MCF 10A (cell line): ENCODE data around the gene DNAJC27. TPM values are rescaled to one million over a fixed set of nuclear protein-coding genes. Genes with fewer than 3 reads are reported as not detected.
A peak's percentile ranks its signal among the peaks of the same experiment; 100 is the strongest.
"Not testable (repeated sequence)": the region's sequence is repeated elsewhere in the genome, so short reads cannot be mapped to it uniquely, and the experiment has no call there.

Source experiments
- Bru-seq: library from RNA; stranded (reverse); fragments of 400-500 nt; gene quantifications from one replicate; lab custom pipeline; 2021; lab: Mats Ljungman, UMichigan
- BruChase-seq, 2 experiments: library from RNA; stranded (reverse); fragments of 400-500 nt; gene quantifications; one replicate each; lab custom pipeline; 2021; lab: Mats Ljungman, UMichigan
- BruUV-seq: library from RNA; stranded (reverse); fragments of 400-500 nt; replicated peaks from 2 replicates; lab custom pipeline; 2021; lab: Mats Ljungman, UMichigan
- CTCF ChIA-PET: fragments of 300-600 bp; sonication (Branson Sonifier 250); formaldehyde crosslinking; extraction: SDS; loops from one replicate; lab custom pipeline; 2021; ENCODE audit warnings: antibody characterized with exemption, inconsistent platforms; lab: Yijun Ruan, JAX
- POLR2A ChIA-PET: fragments of 300-600, 350-650 bp; sonication (Branson Sonifier 250); formaldehyde crosslinking; extraction: SDS; loops from one replicate; lab custom pipeline; 2020; ENCODE audit warnings: antibody characterized with exemption, inconsistent platforms; lab: Yijun Ruan, JAX
- DNase-seq: peaks from one replicate; pipeline ENCODE4 v3.0.0-alpha.2; 2018; ENCODE audit not compliant: unreplicated experiment
- H3K27ac Mint-ChIP-seq: one replicate; pipeline ENCODE4 v1.8.0; 2022; ENCODE audit warnings: mild to moderate bottlenecking, low read depth, mixed read lengths; ENCODE audit not compliant: unreplicated experiment
- H3K27me3 Mint-ChIP-seq: one replicate; pipeline ENCODE4 v1.8.0; 2022; ENCODE audit warnings: mixed read lengths; ENCODE audit not compliant: insufficient read depth, unreplicated experiment
- H3K36me3 Mint-ChIP-seq: one replicate; pipeline ENCODE4 v1.8.0; 2022; ENCODE audit warnings: mild to moderate bottlenecking, moderate library complexity, mixed read lengths; ENCODE audit not compliant: insufficient read depth, unreplicated experiment
- H3K4me1 Mint-ChIP-seq: one replicate; pipeline ENCODE4 v1.8.0; 2022; ENCODE audit warnings: mixed read lengths; ENCODE audit not compliant: insufficient read depth, unreplicated experiment
- H3K4me3 Mint-ChIP-seq: one replicate; pipeline ENCODE4 v1.8.0; 2022; ENCODE audit warnings: mild to moderate bottlenecking, moderate library complexity, mixed read lengths; ENCODE audit not compliant: unreplicated experiment
- H3K9me3 Mint-ChIP-seq: one replicate; pipeline ENCODE4 v1.8.0; 2022; ENCODE audit warnings: mixed read lengths; ENCODE audit not compliant: unreplicated experiment
- intact Hi-C: fragments of 100-400 bp; cut with micrococcal nuclease; formaldehyde crosslinking; loops from 2 replicates; pipeline ENCODE4 v1.14.1; 2022
- long read RNA-seq: library from polyadenylated mRNA; stranded (forward); transcript quantifications from one replicate; pipeline ENCODE4 v2.0.0, GENCODE V29; 2022
- total RNA-seq: library from RNA; stranded (reverse); gene quantifications from 2 replicates; pipeline ENCODE4 v1.2.3, GENCODE V29; 2022
- TF ChIP-seq, protein P1 (sequence below): fragments of 200-600 bp; IDR thresholded peaks from one replicate; pipeline ENCODE4 v1.8.0; 2022; ENCODE audit warnings: antibody characterized with exemption, mild to moderate bottlenecking; ENCODE audit not compliant: unreplicated experiment

Gene DNAJC27
- total RNA-seq (5.8 and 7.1 TPM in 2 replicates), Bru-seq, nascent RNA (percentile 78 among the genes with signal in this experiment), BruChase-seq, experiment 1, labeled RNA remaining after a 6-hour chase (percentile 53 among the genes with signal in this experiment), BruChase-seq, experiment 2, labeled RNA remaining after a 2-hour chase (percentile 70 among the genes with signal in this experiment)
- long read RNA-seq, full-length matches to known transcripts, result 1 of 5 reads
- long read RNA-seq, partial matches to known transcripts, result 0 of 5 reads
- long read RNA-seq, other reads (novel, unspliced or antisense), result 4 of 5 reads

- H3K4me1 Mint-ChIP-seq, result no peaks in the 10 kb centered on the region
- no peaks in the 10 kb centered on the region for H3K9me3 Mint-ChIP-seq
- CTCF ChIA-PET, result interaction anchor here (1.0 to 1.4 kb wide), 4 partner anchors 12 to 715 kb away, joined by 3 to 7 read pairs (median 4); no protein-coding TSS in a partner anchor
- peak within 1 kb of the TSS; percentile 100 for H3K27ac Mint-ChIP-seq
- H3K27me3 Mint-ChIP-seq, result no peaks in the 10 kb centered on the region
- H3K4me3 Mint-ChIP-seq, result peak within 1 kb of the TSS; percentile 94
- BruUV-seq, result no TSS peak
- H3K36me3 Mint-ChIP-seq, result peaks cover 19% of the 10 kb centered on the region
- peak; percentile 97 for DNase-seq
- TF ChIP-seq, protein P1, sequence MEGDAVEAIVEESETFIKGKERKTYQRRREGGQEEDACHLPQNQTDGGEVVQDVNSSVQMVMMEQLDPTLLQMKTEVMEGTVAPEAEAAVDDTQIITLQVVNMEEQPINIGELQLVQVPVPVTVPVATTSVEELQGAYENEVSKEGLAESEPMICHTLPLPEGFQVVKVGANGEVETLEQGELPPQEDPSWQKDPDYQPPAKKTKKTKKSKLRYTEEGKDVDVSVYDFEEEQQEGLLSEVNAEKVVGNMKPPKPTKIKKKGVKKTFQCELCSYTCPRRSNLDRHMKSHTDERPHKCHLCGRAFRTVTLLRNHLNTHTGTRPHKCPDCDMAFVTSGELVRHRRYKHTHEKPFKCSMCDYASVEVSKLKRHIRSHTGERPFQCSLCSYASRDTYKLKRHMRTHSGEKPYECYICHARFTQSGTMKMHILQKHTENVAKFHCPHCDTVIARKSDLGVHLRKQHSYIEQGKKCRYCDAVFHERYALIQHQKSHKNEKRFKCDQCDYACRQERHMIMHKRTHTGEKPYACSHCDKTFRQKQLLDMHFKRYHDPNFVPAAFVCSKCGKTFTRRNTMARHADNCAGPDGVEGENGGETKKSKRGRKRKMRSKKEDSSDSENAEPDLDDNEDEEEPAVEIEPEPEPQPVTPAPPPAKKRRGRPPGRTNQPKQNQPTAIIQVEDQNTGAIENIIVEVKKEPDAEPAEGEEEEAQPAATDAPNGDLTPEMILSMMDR, result no peak
- intact Hi-C loops, result loop anchor here (5.0 kb wide), 1 partner anchor 71 kb away; the partner anchor contains the start of gene EFR3B
- POLR2A ChIA-PET, result interaction anchor here (0.7 to 1.7 kb wide), 8 partner anchors 8 to 179 kb away, joined by 3 to 10 read pairs (median 5); partner anchors contain the start of genes ADCY3, CENPO, EFR3B and PTRHD1
Measured at GRCh38 chr2:24971536-24972314, at the start of gene DNAJC27. DNAJC27 (minus strand) TSS chr2:24971955; CDS start chr2:24971904, 51 bp downstream.

- TF ChIP-seq, protein P1, result no peak
- no peaks in the 10 kb centered on the region for H3K4me1 Mint-ChIP-seq
- intact Hi-C loops, result no loop called here
- DNase-seq, result no peak
- ChIA-PET POLR2A (no interaction called here), CTCF (no interaction called here)
- H3K9me3 Mint-ChIP-seq, result no peaks in the 10 kb centered on the region
- BruUV-seq, result no TSS peak
- H3K27me3 Mint-ChIP-seq, result peaks cover 16% of the 10 kb centered on the region
- no peak overlapping the region for H3K27ac Mint-ChIP-seq
- peaks cover 5% of the 10 kb centered on the region for H3K36me3 Mint-ChIP-seq
- H3K4me3 Mint-ChIP-seq, result no peak overlapping the region
Measured at GRCh38 chr2:25018681-25019080, 46.9 kb upstream of the DNAJC27 start.

DNA sequence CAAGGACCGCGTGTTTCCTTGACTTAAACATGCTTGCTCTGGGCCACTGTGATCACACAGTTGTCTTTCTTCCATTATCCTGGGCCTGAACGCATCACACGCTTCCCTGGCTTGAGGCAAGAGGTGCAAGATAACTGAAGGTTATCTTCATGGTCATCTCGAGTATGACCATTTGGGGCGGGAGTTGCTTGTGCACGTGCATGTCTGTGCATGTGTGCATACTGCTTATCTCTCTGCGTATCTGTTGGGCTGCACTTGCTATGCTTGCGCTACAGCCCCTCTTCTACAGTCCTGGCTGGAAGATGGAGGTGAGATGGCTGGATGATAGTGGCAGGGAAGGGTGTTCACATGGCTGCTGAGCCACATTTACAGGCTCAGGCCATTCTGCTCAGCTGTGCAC, 42.9 kb upstream of the DNAJC27 start:
- no peak for DNase-seq
- BruUV-seq, result no TSS peak
- ChIA-PET CTCF (no interaction called here), POLR2A (no interaction called here)
- H3K9me3 Mint-ChIP-seq, result no peaks in the 10 kb centered on the region
- peaks cover 3% of the 10 kb centered on the region for H3K36me3 Mint-ChIP-seq
- H3K27ac Mint-ChIP-seq, result no peak overlapping the region
- TF ChIP-seq, protein P1, result no peak
- H3K27me3 Mint-ChIP-seq, result no peaks in the 10 kb centered on the region
- intact Hi-C loops, result no loop called here
- peaks cover 4% of the 10 kb centered on the region for H3K4me1 Mint-ChIP-seq
- no peak overlapping the region for H3K4me3 Mint-ChIP-seq

- H3K4me3 Mint-ChIP-seq, intact Hi-C loops, DNase-seq, H3K27ac Mint-ChIP-seq, H3K4me1 Mint-ChIP-seq, H3K36me3 Mint-ChIP-seq, CTCF ChIA-PET, H3K9me3 Mint-ChIP-seq, H3K27me3 Mint-ChIP-seq, BruUV-seq: not testable (repeated sequence)
- POLR2A ChIA-PET, result interaction anchor here (0.7 kb wide), 1 partner anchor 18 kb away, joined by 3 read pairs; no protein-coding TSS in a partner anchor
Measured at GRCh38 chr2:25011342-25011741, 39.6 kb upstream of the DNAJC27 start.
